IPS-15b (cell line): Measurements from ENCODE around the gene ACAN.

Source experiments
- H3K27me3 ChIP-seq: one replicate; pipeline ENCODE4 v1.6.1; 2013; ENCODE audit warnings: low read length; ENCODE audit not compliant: control insufficient read depth, insufficient read depth
- H3K36me3 ChIP-seq: one replicate; pipeline ENCODE4 v1.6.1; 2013; ENCODE audit warnings: low read length; ENCODE audit not compliant: control insufficient read depth, insufficient read depth
- H3K4me1 ChIP-seq: one replicate; pipeline ENCODE4 v1.6.1; 2013; ENCODE audit warnings: mild to moderate bottlenecking, low read length; ENCODE audit not compliant: control insufficient read depth, insufficient read depth
- H3K4me3 ChIP-seq: one replicate; pipeline ENCODE4 v1.5.1; 2013; ENCODE audit warnings: low read depth, low read length
- H3K9ac ChIP-seq: one replicate; pipeline ENCODE4 v1.6.1; 2013; ENCODE audit warnings: low read depth, mild to moderate bottlenecking, low read length
- H3K9me3 ChIP-seq: one replicate; pipeline ENCODE4 v1.6.1; 2013; ENCODE audit warnings: mild to moderate bottlenecking, low read length; ENCODE audit not compliant: control insufficient read depth, insufficient read depth

ACAN gene

DNA sequence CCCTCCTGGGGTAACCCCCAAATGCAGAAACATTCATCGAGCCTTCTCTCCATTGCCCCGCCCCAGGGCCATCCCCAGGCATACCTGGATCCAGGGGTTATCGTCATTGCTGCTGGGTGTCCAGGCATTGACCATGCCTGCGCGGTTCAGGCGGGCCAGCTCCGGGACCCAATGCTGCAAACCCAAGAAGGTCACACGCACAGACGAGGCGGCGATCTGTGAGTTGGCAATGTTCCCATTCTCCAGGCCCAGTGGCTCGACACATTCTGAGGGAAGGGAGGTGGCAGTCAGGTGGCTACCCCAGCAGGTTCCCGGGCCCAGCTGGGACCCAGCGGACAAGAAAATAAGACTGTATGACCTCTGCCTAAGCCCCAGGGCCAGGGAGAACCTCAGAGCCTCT lies 103.9 kb downstream of the ACAN start:
- Histone ChIP-seq H3K27me3 (no peaks in the 10 kb centered on the region), H3K9ac (no peak overlapping the region), H3K9me3 (no peaks in the 10 kb centered on the region), H3K4me1 (peaks cover 4% of the 10 kb centered on the region), H3K36me3 (peaks cover 85% of the 10 kb centered on the region), H3K4me3 (no peak overlapping the region)

GRCh38 chr15:88908123-88908522 lies 104.9 kb downstream of the ACAN start:
- Histone ChIP-seq H3K27me3 (no peaks in the 10 kb centered on the region), H3K9ac (no peak overlapping the region), H3K36me3 (peaks cover 75% of the 10 kb centered on the region), H3K4me3 (no peak overlapping the region), H3K4me1 (peaks cover 4% of the 10 kb centered on the region), H3K9me3 (no peaks in the 10 kb centered on the region)

DNA sequence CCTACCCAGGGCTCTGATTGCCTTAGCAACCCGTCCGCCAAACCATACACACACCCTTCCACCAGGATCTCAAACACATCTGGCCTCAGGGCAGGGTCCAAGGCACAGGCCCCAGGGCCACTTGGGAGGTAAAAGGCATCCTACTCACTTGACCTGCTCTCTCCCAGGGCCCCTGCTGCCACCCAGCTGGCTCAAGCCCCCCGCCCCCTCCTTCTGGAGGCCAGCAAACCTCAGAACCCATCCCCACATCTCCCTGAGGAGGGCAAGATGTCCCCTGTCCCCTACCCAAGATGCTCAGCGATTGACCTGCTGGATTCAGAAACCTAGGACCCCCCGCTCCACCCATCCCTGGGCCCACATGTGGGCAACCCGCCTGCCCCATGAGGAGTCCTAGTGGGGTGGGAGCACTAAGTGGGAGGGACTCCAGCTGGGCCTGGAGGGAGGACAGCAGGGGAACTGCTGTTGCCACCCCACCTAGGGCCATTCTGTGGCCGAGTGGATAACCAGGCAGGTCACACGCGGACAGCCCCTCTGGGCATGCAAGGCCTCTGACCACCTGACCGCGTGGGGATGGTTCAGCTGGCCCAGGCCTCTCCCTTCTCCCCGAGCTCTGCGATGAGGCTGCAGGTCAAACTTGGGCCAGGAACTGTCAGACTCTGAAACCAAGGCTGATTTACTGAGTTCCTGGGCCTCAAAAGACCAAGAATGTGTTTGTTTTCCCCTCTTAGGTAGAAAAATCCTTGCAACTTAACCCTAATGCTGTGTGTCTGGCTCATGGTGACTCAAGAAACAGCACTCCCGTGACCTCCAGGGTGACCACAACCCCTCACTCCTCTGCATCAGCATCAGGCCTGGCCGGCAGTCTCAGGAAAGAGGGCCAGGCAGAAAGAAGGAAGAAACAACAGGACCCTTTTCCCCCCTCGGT lies 105.7 kb downstream of the ACAN start:
- peak overlapping the region; percentile 26 for H3K4me3 ChIP-seq
- H3K4me1 ChIP-seq: peaks cover 4% of the 10 kb centered on the region
- no peaks in the 10 kb centered on the region for H3K9me3 ChIP-seq
- no peaks in the 10 kb centered on the region for H3K27me3 ChIP-seq
- no peak overlapping the region for H3K9ac ChIP-seq
- H3K36me3 ChIP-seq: peaks cover 67% of the 10 kb centered on the region

- H3K27me3 ChIP-seq: no peaks in the 10 kb centered on the region
- no peaks in the 10 kb centered on the region for H3K9me3 ChIP-seq
- H3K36me3 ChIP-seq: peaks cover 60% of the 10 kb centered on the region
- peaks cover 4% of the 10 kb centered on the region for H3K4me1 ChIP-seq
- peak overlapping the region; percentile 12 for H3K9ac ChIP-seq
- H3K4me3 ChIP-seq: peak overlapping the region; percentile 26
Observed at GRCh38 chr15:88909956-88910831, 107.0 kb downstream of the ACAN start.

- H3K4me1 ChIP-seq: peaks cover 4% of the 10 kb centered on the region
- peak overlapping the region; percentile 84 for H3K9ac ChIP-seq
- H3K9me3 ChIP-seq: no peaks in the 10 kb centered on the region
- peaks cover 46% of the 10 kb centered on the region for H3K36me3 ChIP-seq
- peak overlapping the region; percentile 62 for H3K4me3 ChIP-seq
- H3K27me3 ChIP-seq: no peaks in the 10 kb centered on the region
Observed at GRCh38 chr15:88911766-88912118, 108.5 kb downstream of the ACAN start.

GRCh38 chr15:88912500-88912921 lies 109.3 kb downstream of the ACAN start:
- H3K27me3 ChIP-seq: no peaks in the 10 kb centered on the region

GRCh38 chr15:88913017-88913849 lies 110.0 kb downstream of the ACAN start, which contains the start of gene MFGE8:
Gene MFGE8, minus strand, starts transcription at chr15:88913379. Its CDS starts 60 bp downstream, at chr15:88913319.
- Histone ChIP-seq H3K9me3 (no peaks in the 10 kb centered on the region), H3K36me3 (peaks cover 31% of the 10 kb centered on the region), H3K9ac (peak within 1 kb of the TSS; percentile 84), H3K27me3 (no peaks in the 10 kb centered on the region), H3K4me3 (peak within 1 kb of the TSS; percentile 62), H3K4me1 (peaks cover 4% of the 10 kb centered on the region)

More at GRCh38 chr15:88912500-88912921, 109.3 kb downstream of the ACAN start:
- Histone ChIP-seq H3K4me3 (peak overlapping the region; percentile 62), H3K36me3 (peaks cover 38% of the 10 kb centered on the region), H3K9me3 (no peaks in the 10 kb centered on the region), H3K9ac (peak overlapping the region; percentile 84), H3K4me1 (peaks cover 4% of the 10 kb centered on the region)

GRCh38 chr15:88913850-88914169 lies 110.6 kb downstream of the ACAN start:
- peak overlapping the region; percentile 62 for H3K4me3 ChIP-seq
- no peaks in the 10 kb centered on the region for H3K27me3 ChIP-seq
- H3K36me3 ChIP-seq: peaks cover 25% of the 10 kb centered on the region
- H3K4me1 ChIP-seq: peaks cover 4% of the 10 kb centered on the region
- no peaks in the 10 kb centered on the region for H3K9me3 ChIP-seq
- no peak overlapping the region for H3K9ac ChIP-seq

DNA sequence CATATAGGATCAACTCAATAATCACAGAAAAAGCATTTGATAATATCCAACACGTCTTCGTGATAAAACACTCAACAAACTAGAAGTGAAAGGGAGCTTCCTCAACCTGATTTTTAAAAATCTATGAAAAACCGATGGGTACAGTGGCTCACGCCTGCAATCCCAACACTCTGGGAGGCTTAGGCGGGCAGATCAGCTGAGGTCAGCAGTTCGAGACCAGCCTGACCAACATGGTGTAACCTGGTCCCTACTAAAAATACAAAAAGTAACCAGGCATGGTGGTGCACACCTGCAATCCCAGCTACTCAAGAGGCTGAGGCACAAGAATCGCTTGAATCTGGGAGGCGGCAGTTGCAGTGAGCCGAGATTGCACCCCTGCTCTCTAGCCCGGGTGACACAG lies 112.1 kb downstream of the ACAN start:
- Histone ChIP-seq H3K36me3 (peaks cover 10% of the 10 kb centered on the region), H3K27me3 (no peaks in the 10 kb centered on the region), H3K4me3 (no peak overlapping the region), H3K4me1 (peaks cover 4% of the 10 kb centered on the region), H3K9ac (no peak overlapping the region), H3K9me3 (no peaks in the 10 kb centered on the region)

GRCh38 chr15:88917760-88918159 lies 114.5 kb downstream of the ACAN start:
- H3K9ac ChIP-seq: no peak overlapping the region
- no peaks in the 10 kb centered on the region for H3K9me3 ChIP-seq
- H3K4me1 ChIP-seq: no peaks in the 10 kb centered on the region
- no peaks in the 10 kb centered on the region for H3K27me3 ChIP-seq
- no peaks in the 10 kb centered on the region for H3K36me3 ChIP-seq
- no peak overlapping the region for H3K4me3 ChIP-seq

- Histone ChIP-seq H3K4me1 (no peaks in the 10 kb centered on the region), H3K4me3 (no peak overlapping the region), H3K36me3 (no peaks in the 10 kb centered on the region), H3K9me3 (no peaks in the 10 kb centered on the region), H3K27me3 (no peaks in the 10 kb centered on the region), H3K9ac (no peak overlapping the region)
Observed at GRCh38 chr15:88918738-88919137, 115.5 kb downstream of the ACAN start.
